BE2C (cell line): ENCODE results near the gene TUFT1.

Experiments
- DNase-seq: peaks from one replicate; pipeline ENCODE4 v3.0.0-alpha.2; 2020
- H3K27me3 ChIP-seq: fragments of 250-450 bp; sonication (Bioruptor Pico); 2 replicates; pipeline ENCODE4 v1.5.1; 2020; ENCODE audit warnings: mild to moderate bottlenecking
- H3K36me3 ChIP-seq: fragments of 250-450 bp; sonication (Bioruptor Pico); 2 replicates; pipeline ENCODE4 v1.5.1; 2020; ENCODE audit warnings: mild to moderate bottlenecking
- H3K4me1 ChIP-seq: fragments of 250-450 bp; sonication (Bioruptor Pico); 2 replicates; pipeline ENCODE4 v1.5.1; 2020
- H3K4me3 ChIP-seq: 2 replicates; pipeline ENCODE4 v1.5.1; 2011; ENCODE audit warnings: low read depth, low read length
- H3K9me3 ChIP-seq: fragments of 250-450 bp; sonication (Bioruptor Pico); 2 replicates; pipeline ENCODE4 v1.5.1; 2020
- CTCF ChIP-seq: IDR thresholded peaks from 2 replicates; pipeline ENCODE4 v1.5.1; 2012; ENCODE audit warnings: mild to moderate bottlenecking, low read depth, low read length

TUFT1 gene

GRCh38 chr1:151562661-151563060 lies 22.6 kb downstream of the TUFT1 start:
- H3K36me3 ChIP-seq: no peaks in the 10 kb centered on the region
- no peak for TF ChIP-seq CTCF
- no peaks in the 10 kb centered on the region for H3K9me3 ChIP-seq
- no peaks in the 10 kb centered on the region for H3K27me3 ChIP-seq
- peaks cover 17% of the 10 kb centered on the region for H3K4me1 ChIP-seq
- peak; percentile 51 for DNase-seq
- no peak overlapping the region for H3K4me3 ChIP-seq

- Histone ChIP-seq H3K4me3 (no peak overlapping the region), H3K9me3 (no peaks in the 10 kb centered on the region), H3K4me1 (peaks cover 17% of the 10 kb centered on the region), H3K36me3 (no peaks in the 10 kb centered on the region), H3K27me3 (no peaks in the 10 kb centered on the region)
- no peak for DNase-seq
- no peak for TF ChIP-seq CTCF
Measured at GRCh38 chr1:151563376-151563775, 23.3 kb downstream of the TUFT1 start.

- DNase-seq: no peak
- no peaks in the 10 kb centered on the region for H3K27me3 ChIP-seq
- H3K4me3 ChIP-seq: no peak overlapping the region
- no peaks in the 10 kb centered on the region for H3K9me3 ChIP-seq
- no peaks in the 10 kb centered on the region for H3K36me3 ChIP-seq
- TF ChIP-seq CTCF: no peak
- H3K4me1 ChIP-seq: peaks cover 17% of the 10 kb centered on the region
Measured at GRCh38 chr1:151565502-151566189, 25.5 kb downstream of the TUFT1 start.

GRCh38 chr1:151568626-151569088 lies 28.5 kb downstream of the TUFT1 start:
- Histone ChIP-seq H3K36me3 (no peaks in the 10 kb centered on the region), H3K27me3 (no peaks in the 10 kb centered on the region), H3K4me3 (no peak overlapping the region), H3K9me3 (no peaks in the 10 kb centered on the region), H3K4me1 (0 out of 2 replicates have a peak, but pooled peaks cover 3% of the 10 kb centered on the region)
- TF ChIP-seq CTCF: no peak
- no peak for DNase-seq

GRCh38 chr1:151570819-151571218 lies 30.7 kb downstream of the TUFT1 start:
- Histone ChIP-seq H3K36me3 (peaks cover 2% of the 10 kb centered on the region; the same call in 1 of the 2 replicates), H3K4me1 (no peaks in the 10 kb centered on the region), H3K4me3 (no peak overlapping the region), H3K9me3 (no peaks in the 10 kb centered on the region), H3K27me3 (no peaks in the 10 kb centered on the region)
- no peak for DNase-seq
- TF ChIP-seq CTCF: no peak
